Activated CD8-positive, alpha-beta T cell treated with anti-CD3 and anti-CD28 coated beads for 36 hours (primary cell): ENCODE results near the gene LDAF1. TPM values are rescaled to one million over a fixed set of nuclear protein-coding genes. Genes with fewer than 3 reads are reported as not detected.
"Not testable (repeated sequence)": the region's sequence is repeated elsewhere in the genome, so short reads cannot be mapped to it uniquely, and the experiment has no call there.

Source experiments
- ATAC-seq: fragments of 200-7000 bp; cut with Tn5 transposase; one replicate; pipeline ENCODE4 v1.10.0; 2021; ENCODE audit warnings: mild to moderate bottlenecking, moderate library complexity
- CTCF ChIA-PET: fragments of 350-600 bp; sonication (Branson Sonifier 250); formaldehyde crosslinking; loops from one replicate; lab custom pipeline; 2021; ENCODE audit warnings: antibody characterized with exemption; lab: Charles Lee
- POLR2A ChIA-PET: fragments of 350-600 bp; sonication (Branson Sonifier 250); formaldehyde crosslinking; loops from one replicate; lab custom pipeline; 2021; ENCODE audit warnings: antibody characterized with exemption; lab: Charles Lee
- DNase-seq: peaks from one replicate; pipeline ENCODE4 v3.0.0-alpha.2; 2020
- H3K27ac Mint-ChIP-seq: one replicate; pipeline ENCODE4 v1.8.0; 2021; ENCODE audit warnings: mild to moderate bottlenecking, mixed read lengths
- H3K27me3 Mint-ChIP-seq: one replicate; pipeline ENCODE4 v1.8.0; 2021; ENCODE audit warnings: mixed read lengths
- H3K36me3 Mint-ChIP-seq: one replicate; pipeline ENCODE4 v1.8.0; 2021; ENCODE audit warnings: low read depth, mixed read lengths
- H3K4me1 Mint-ChIP-seq: one replicate; pipeline ENCODE4 v1.8.0; 2021; ENCODE audit warnings: low read depth, mixed read lengths
- H3K4me3 Mint-ChIP-seq: one replicate; pipeline ENCODE4 v1.8.0; 2021; ENCODE audit warnings: mild to moderate bottlenecking, moderate library complexity, mixed read lengths
- H3K9me3 Mint-ChIP-seq: one replicate; pipeline ENCODE4 v1.8.0; 2021; ENCODE audit warnings: mixed read lengths
- CTCF ChIP-seq: fragments of 200-600 bp; IDR thresholded peaks from one replicate; pipeline ENCODE4 v1.8.0; 2022; ENCODE audit warnings: antibody characterized with exemption, mild to moderate bottlenecking
- intact Hi-C: fragments of 100-400 bp; cut with micrococcal nuclease; formaldehyde crosslinking; loops from one replicate; pipeline ENCODE4 v1.10.0; 2022
- total RNA-seq, 2 experiments: library from RNA; stranded (reverse); gene quantifications; one replicate each; pipeline ENCODE4 v1.2.3, GENCODE V29; 2021

LDAF1 gene
- total RNA-seq = 10 to 100 TPM; 10.3 to 12.6 TPM

GRCh38 chr16:21158208-21159110 lies at the start of gene LDAF1:
Gene LDAF1, plus strand, starts transcription at chr16:21158674. Its CDS starts 2,509 bp downstream, at chr16:21161183.
- Mint-ChIP-seq H3K9me3 (no peaks in the 10 kb centered on the region), H3K27ac (peak within 1 kb of the TSS; percentile 64), H3K27me3 (no peaks in the 10 kb centered on the region), H3K4me3 (peak within 1 kb of the TSS; percentile 76), H3K36me3 (peaks cover 3% of the 10 kb centered on the region), H3K4me1 (peaks cover 19% of the 10 kb centered on the region)
- intact Hi-C loops = loop anchor here (10.0 kb wide), 1 partner anchor 146 kb away; no protein-coding TSS in a partner anchor
- TF ChIP-seq CTCF = no peak
- DNase-seq (peak; percentile 84), ATAC-seq (peak; percentile 99)
- CTCF ChIA-PET = interaction anchor here (0.7 to 1.7 kb wide), 8 partner anchors 10 to 1176 kb away, joined by 3 to 4 read pairs (median 3); no protein-coding TSS in a partner anchor
- POLR2A ChIA-PET = interaction anchor here (0.7 kb wide), 2 partner anchors 28 to 63 kb away, joined by 3 read pairs; no protein-coding TSS in a partner anchor

- intact Hi-C loops, CTCF ChIA-PET, H3K36me3 Mint-ChIP-seq, H3K4me3 Mint-ChIP-seq, H3K4me1 Mint-ChIP-seq, H3K27ac Mint-ChIP-seq, H3K27me3 Mint-ChIP-seq, ATAC-seq, H3K9me3 Mint-ChIP-seq, DNase-seq: not testable (repeated sequence)
- POLR2A ChIA-PET = interaction anchor here (0.6 kb wide), 1 partner anchor 16 kb away, joined by 3 read pairs; no protein-coding TSS in a partner anchor
Observed at GRCh38 chr16:21115551-21115950, 42.9 kb upstream of the LDAF1 start.

- Mint-ChIP-seq H3K27me3 (peaks cover 2% of the 10 kb centered on the region), H3K4me3 (peak overlapping the region; percentile 62), H3K27ac (peak overlapping the region; percentile 59), H3K9me3 (no peaks in the 10 kb centered on the region), H3K36me3 (no peaks in the 10 kb centered on the region), H3K4me1 (peaks cover 7% of the 10 kb centered on the region)
- no peak for TF ChIP-seq CTCF
- CTCF ChIA-PET = no interaction called here
- POLR2A ChIA-PET = no interaction called here
- DNase-seq = peak; percentile 20
- intact Hi-C loops = no loop called here
- peak; percentile 51 for ATAC-seq
Observed at GRCh38 chr16:21116148-21116693, 42.3 kb upstream of the LDAF1 start.

GRCh38 chr16:21117567-21117966 lies 40.9 kb upstream of the LDAF1 start:
- DNase-seq = no peak
- CTCF ChIA-PET = no interaction called here
- no peak overlapping the region for H3K27ac Mint-ChIP-seq
- no peaks in the 10 kb centered on the region for H3K27me3 Mint-ChIP-seq
- no peak overlapping the region for H3K4me3 Mint-ChIP-seq
- ATAC-seq = no peak
- no peaks in the 10 kb centered on the region for H3K9me3 Mint-ChIP-seq
- POLR2A ChIA-PET = no interaction called here
- peaks cover 7% of the 10 kb centered on the region for H3K4me1 Mint-ChIP-seq
- H3K36me3 Mint-ChIP-seq = no peaks in the 10 kb centered on the region
- intact Hi-C loops = no loop called here
- TF ChIP-seq CTCF = no peak

GRCh38 chr16:21120976-21121520 lies 37.4 kb upstream of the LDAF1 start:
- no peak for TF ChIP-seq CTCF
- CTCF ChIA-PET = no interaction called here

More at GRCh38 chr16:21120976-21121520, 37.4 kb upstream of the LDAF1 start:
- DNase-seq = no peak
- no peaks in the 10 kb centered on the region for H3K36me3 Mint-ChIP-seq
- H3K9me3 Mint-ChIP-seq = no peaks in the 10 kb centered on the region
- intact Hi-C loops = no loop called here
- no peak overlapping the region for H3K27ac Mint-ChIP-seq
- no peak for ATAC-seq
- H3K4me1 Mint-ChIP-seq = peaks cover 6% of the 10 kb centered on the region
- POLR2A ChIA-PET = no interaction called here
- no peaks in the 10 kb centered on the region for H3K27me3 Mint-ChIP-seq
- H3K4me3 Mint-ChIP-seq = no peak overlapping the region
